ENCODE measurements around the gene OSCP1.

DNA sequence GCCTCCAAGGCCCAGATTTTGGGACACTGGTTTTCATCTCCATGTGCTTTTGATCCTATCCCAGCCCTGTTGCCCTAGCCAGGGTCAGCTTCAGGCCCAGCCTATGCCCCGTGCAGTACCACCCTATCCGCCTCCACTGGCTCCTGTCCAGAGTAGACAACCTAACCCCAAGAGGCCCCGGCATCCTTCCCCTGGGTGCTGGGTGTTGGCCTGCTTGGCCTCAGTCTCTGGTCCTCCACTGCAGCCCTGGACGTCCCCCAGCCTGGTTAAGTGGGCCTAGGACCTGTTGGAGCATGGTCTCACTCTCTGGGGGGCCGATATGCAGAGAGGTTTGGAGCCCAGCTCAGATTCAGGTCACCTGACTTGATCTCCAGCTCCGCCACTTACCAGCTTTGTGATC, 30.8 kb upstream of the OSCP1 start:
- TF ChIP-seq, protein P1, sequence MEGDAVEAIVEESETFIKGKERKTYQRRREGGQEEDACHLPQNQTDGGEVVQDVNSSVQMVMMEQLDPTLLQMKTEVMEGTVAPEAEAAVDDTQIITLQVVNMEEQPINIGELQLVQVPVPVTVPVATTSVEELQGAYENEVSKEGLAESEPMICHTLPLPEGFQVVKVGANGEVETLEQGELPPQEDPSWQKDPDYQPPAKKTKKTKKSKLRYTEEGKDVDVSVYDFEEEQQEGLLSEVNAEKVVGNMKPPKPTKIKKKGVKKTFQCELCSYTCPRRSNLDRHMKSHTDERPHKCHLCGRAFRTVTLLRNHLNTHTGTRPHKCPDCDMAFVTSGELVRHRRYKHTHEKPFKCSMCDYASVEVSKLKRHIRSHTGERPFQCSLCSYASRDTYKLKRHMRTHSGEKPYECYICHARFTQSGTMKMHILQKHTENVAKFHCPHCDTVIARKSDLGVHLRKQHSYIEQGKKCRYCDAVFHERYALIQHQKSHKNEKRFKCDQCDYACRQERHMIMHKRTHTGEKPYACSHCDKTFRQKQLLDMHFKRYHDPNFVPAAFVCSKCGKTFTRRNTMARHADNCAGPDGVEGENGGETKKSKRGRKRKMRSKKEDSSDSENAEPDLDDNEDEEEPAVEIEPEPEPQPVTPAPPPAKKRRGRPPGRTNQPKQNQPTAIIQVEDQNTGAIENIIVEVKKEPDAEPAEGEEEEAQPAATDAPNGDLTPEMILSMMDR (conservative IDR thresholded peaks at IDR 0.05; ENCODE audit: low read depth, low read length), result no peak
- no peak for TF ChIP-seq EZH2 (IDR thresholded peaks at IDR 0.05; ENCODE audit: low read length, unreplicated experiment)
- TF ChIP-seq EZH2phosphoT487 (IDR thresholded peaks at IDR 0.05; ENCODE audit: borderline replicate concordance, low read length), result no peak

Data from PC-3 (cell line).